Measurements from ENCODE around the gene FAM76B.

GRCh38 chr11:95833378-95833777 is 43.8 kb upstream of the FAM76B start:
- no peak for TF ChIP-seq CTCF (IDR thresholded peaks at IDR 0.05; ENCODE audit: low read depth, low read length)
- no peak for TF ChIP-seq POLR2A (IDR thresholded peaks at IDR 0.05; ENCODE audit: extremely low read depth, insufficient read length)
- TF ChIP-seq MAX (IDR thresholded peaks at IDR 0.05; ENCODE audit: low read depth, low read length): no peak
- no peak for TF ChIP-seq MYC (IDR thresholded peaks at IDR 0.05; ENCODE audit: low read depth, low read length)
